H54 (cell line): Measurements from ENCODE around the gene TP53RK.

Source experiments
- DNase-seq: peaks from one replicate; pipeline ENCODE4 v3.0.0; 2011; ENCODE audit warnings: low spot score, mixed read lengths; ENCODE audit not compliant: insufficient read length
- FAIRE-seq: peaks from 3 replicates; lab custom pipeline; 2011; peaks lifted over from hg19 to GRCh38; lab: Jason Lieb, UNC
- POLR2A ChIP-seq: IDR thresholded peaks from 2 replicates; pipeline ENCODE4 v1.6.1; 2011; ENCODE audit warnings: low read depth, mild to moderate bottlenecking, low read length

The TP53RK gene

DNA sequence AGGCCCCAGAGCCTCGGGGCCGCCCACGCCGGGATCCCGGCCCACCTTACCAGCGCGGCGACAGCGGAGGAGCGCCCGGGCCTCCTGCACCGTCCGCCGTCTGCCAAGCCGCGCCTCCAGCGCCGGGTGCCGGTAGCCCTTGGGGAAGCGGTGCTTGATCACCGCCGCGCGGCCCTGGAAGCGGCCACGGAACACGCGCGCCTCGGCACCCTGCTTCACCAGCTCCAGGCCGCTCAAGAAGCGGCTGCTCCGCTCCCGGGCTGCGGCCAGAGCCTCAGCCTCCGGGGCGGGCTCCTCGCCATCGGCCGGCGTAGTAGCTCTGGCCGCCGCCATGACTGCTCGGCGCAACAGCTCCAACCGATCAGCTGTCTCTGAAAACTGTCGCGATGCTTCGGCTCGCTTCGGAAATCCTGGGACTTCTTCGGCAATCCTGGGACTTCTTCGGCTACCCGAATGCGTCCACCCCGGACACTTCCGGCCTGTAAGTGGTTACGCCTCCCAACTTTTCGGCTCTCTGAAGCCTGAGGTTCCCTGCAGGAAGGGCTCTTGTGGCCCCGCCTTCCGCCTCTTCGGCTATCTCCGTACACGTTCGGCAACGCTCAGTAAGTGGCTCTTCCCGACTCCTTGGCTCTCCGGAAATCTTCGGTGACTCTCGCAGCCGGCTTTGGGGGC, at the start of gene TP53RK:
Gene TP53RK, minus strand, starts transcription at position 363 of the 672 bp plus-strand sequence. Its CDS starts 30 bp downstream, at position 333.
- FAIRE-seq (peak; percentile 75), DNase-seq (peak; percentile 94)
- TF ChIP-seq POLR2A: peak; percentile 95

DNA sequence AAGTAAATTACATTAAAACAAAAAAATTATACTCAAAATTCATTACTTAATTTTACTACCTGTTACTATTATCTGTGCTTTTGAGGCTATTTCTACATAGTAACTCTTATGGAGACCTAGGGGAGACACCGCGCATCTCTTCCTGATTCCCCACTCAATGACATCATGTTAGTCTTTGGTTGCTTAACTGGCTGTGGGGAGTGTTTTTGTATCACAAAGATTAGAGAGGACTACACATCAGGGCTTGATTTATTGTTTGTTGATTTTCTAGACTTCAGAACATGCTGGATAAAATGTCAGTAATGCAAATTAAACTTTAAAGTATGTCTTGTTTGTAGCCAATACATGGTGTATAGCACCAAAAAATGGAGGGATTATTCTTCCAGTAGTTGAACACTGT, 46.2 kb upstream of the TP53RK start:
- DNase-seq (no peak), FAIRE-seq (no peak)
- no peak for TF ChIP-seq POLR2A

DNA sequence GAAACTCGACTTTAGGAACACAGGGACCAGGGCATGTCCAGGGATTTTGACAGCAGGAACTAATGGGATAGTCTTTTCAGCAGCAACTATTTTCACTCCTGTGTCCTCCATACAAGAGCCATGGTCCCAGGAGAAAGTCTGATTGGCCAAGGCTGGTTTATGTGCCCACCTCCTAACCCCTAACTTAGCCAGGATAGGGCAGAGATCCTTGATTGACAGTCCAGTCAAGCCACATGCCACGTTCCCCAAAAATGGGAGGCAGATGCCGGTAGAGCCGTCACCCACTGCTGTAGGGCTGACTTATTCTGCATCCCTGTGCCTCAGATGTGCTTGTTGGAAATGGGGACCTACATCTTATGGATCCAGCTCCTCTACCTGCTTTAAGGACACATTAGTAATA, 42.5 kb upstream of the TP53RK start:
- FAIRE-seq (no peak), DNase-seq (no peak)
- no peak for TF ChIP-seq POLR2A

DNA sequence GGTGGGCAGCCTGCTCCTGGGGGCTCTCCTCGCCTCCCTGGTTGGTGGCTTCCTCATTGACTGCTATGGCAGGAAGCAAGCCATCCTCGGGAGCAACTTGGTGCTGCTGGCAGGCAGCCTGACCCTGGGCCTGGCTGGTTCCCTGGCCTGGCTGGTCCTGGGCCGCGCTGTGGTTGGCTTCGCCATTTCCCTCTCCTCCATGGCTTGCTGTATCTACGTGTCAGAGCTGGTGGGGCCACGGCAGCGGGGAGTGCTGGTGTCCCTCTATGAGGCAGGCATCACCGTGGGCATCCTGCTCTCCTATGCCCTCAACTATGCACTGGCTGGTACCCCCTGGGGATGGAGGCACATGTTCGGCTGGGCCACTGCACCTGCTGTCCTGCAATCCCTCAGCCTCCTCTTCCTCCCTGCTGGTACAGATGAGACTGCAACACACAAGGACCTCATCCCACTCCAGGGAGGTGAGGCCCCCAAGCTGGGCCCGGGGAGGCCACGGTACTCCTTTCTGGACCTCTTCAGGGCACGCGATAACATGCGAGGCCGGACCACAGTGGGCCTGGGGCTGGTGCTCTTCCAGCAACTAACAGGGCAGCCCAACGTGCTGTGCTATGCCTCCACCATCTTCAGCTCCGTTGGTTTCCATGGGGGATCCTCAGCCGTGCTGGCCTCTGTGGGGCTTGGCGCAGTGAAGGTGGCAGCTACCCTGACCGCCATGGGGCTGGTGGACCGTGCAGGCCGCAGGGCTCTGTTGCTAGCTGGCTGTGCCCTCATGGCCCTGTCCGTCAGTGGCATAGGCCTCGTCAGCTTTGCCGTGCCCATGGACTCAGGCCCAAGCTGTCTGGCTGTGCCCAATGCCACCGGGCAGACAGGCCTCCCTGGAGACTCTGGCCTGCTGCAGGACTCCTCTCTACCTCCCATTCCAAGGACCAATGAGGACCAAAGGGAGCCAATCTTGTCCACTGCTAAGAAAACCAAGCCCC, 36.2 kb upstream of the TP53RK start:
- TF ChIP-seq POLR2A: no peak
- FAIRE-seq: no peak
- DNase-seq: no peak

DNA sequence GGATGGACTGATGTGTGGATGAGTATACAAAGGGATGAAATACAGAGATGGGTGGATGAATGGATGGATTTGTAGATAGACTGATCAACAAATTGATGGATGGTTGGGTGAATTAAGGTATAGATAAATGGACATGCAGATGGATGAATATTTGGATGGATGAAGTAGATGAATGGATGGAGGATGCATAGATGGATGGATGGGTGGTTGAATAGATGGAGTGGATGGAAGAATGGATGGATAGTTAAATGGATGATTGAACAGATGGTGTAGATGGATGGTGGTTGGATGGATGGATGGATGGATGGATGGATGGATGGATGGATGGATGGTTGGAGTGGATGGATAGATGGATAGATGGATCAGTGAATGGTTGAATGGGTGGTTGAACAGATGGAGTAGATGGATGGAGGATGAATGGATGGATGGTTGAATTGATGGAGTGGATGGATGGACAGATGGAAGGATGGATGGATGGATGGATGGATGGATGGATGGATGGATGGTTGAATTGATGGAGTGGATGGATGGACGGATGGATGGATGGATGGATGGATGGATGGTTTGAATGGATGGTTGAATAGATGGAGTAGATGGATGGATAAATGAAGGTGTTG, 35.2 kb upstream of the TP53RK start:
- TF ChIP-seq POLR2A: no peak
- no peak for DNase-seq
- no peak for FAIRE-seq

DNA sequence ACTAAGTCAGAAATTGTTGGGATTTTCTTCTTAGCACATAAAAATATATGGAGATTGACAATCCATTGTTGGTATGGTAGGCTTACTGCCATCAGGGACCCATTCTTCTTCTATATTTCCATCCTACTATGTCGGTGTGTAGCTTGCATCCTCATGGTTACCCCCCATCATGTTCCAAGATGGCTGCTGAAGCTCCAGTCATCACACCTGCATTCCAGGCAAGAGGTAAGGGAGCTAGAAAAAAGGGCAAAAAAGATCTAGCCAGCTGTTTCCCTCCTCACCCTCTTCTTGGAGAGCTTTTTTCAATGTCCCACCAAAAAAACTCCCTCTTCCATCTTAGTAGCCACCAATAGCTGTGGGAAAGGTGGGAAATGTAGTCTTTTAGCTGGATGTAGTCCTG, 33.8 kb upstream of the TP53RK start:
- no peak for TF ChIP-seq POLR2A
- FAIRE-seq: no peak
- DNase-seq: no peak

DNA sequence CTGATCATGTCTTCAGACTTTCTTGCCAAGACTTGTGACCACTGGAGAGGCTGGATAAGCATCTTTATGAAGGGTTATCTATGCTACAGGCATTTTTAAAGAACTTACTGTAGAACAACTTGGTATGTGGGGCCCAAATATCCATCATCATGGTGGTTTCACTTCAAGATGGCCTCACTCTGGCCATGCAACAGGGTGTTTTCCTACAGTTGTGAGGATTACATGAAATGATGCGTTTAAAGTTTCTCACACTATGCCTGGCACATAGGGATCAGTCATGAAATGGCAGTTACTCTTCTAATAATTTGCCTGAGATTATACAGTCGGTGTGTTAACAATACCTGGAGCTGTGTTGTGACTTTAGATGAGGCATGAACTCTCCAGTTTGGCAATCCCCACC, 33.2 kb upstream of the TP53RK start:
- TF ChIP-seq POLR2A: no peak
- DNase-seq (no peak), FAIRE-seq (no peak)

DNA sequence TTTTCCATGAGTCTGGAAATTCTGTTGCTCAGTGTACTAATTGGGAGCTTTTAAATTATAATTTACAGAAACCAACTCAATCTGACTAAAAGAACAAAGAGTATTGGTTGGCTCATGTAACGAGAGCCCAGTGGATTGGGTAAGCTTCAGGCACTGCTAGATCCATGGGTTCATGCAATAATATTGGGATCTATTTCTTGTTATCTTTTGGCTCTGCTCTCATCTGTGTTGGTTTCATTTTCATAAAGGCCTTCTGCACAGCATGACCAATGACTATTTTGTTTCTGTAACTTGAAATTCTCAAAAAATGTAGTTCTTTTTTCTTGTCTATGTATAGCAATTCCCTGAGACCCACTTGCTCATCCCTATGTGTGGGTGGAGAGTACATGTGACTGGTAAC, 32.2 kb upstream of the TP53RK start:
- FAIRE-seq (no peak), DNase-seq (no peak)
- no peak for TF ChIP-seq POLR2A

DNA sequence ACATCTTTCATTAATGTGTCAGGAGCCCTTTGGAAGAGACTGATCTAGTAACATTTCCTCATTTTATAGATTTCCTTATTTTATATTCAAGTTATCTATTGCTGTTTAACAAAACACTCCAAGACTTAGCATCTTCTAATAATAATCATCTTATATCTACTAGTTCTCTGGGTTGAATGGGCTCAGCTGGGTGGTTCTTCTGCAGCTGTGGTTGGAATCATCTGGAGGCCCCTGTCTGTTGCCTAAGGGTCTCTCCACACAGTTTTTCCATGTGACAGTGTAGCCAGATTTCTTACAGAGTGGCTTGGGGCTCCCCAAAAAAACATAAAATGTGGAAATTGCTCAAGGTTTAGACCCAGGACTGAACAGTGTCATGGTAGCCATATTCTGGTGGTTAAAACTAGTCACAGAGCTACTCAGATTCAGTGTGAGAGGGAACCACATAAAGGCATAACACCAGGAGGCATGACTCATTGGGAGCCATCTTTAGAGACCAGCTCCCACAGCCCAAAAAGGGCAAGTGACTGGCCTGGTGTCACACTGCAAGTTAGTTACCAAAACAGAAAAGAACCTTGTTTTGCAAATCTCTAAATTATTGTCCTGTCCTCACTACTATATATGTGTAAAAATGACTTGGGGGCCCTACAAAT, 31.7 kb upstream of the TP53RK start:
- DNase-seq (no peak), FAIRE-seq (no peak)

DNA sequence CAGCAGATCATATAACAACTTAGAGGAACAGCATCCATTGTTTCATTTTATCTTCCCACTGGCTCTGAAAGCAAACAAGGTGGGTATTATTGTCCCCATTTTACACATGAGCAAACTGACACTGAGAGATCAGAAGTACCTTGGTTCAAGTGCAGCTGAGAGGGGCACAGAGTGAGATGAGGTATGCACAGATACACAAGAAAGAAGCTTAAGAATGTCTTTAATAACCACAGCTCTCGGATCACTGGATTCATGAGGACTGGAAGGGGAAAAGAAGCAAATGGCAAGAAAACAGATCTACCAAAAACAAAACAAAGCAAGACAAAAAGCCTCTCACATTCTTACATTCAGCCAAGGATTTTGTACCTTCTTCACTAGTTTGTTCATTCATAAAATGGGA, 30.8 kb upstream of the TP53RK start:
- TF ChIP-seq POLR2A: no peak
- FAIRE-seq (no peak), DNase-seq (no peak)

More for the DNA sequence above, 31.7 kb upstream of the TP53RK start:
- no peak for TF ChIP-seq POLR2A

DNA sequence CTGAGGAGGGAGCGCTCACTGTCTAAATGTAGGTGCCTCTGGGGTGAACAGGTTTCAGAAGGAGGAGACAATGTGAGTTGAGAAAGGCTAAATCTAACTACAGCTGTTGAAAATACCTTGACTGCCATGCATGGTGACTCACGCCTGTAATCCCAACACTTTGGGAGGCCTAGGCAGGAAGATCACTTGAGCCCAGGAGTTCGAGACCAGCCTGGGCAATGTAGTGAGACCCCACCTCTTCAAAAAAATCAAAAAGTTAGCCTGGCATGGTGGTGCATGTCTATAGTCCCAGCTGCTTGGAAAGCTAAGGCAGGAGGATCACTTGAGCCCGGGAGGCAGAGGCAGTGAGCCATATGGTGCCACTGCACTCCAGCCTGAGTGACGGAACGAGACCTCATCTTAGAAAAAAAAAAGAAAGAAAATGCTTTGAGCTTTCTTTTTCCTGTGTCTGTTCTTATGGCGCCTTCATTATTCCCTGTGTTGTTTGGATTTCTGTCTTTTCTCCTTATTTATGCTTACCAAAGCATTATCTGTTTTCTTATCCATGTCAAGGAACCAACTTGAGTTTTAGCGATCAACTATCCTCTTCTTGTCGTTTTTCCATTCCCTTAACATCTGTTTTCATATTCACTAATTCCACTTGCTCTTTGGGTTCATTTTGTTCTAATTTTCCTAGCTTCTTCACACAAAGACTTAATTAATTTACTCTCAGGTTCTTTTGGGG, 28.7 kb upstream of the TP53RK start:
- no peak for FAIRE-seq
- no peak for TF ChIP-seq POLR2A
- DNase-seq: no peak

DNA sequence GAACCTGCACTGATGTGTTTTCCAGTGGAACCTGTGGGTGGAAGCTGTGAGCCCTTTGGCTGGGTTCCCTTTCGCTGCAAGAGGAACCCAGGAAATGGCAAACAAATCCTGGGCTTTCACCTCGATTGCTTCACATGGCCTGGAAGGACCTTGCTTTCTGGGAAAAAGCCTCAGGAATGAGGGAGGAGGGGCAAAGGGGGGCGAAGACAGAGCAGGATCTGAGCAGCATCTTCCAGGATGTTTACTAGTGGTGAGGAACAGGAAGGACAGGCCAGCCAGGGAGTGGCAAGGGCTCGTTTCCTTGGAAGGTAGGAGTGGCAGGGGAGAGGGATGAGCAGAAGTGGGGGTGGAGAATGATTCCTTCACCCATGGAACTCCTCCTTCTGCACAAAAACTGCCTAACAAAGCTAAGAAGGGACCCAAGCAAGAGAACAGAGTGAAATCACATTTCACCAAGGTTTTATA, 26.1 kb upstream of the TP53RK start:
- no peak for DNase-seq
- no peak for FAIRE-seq
- no peak for TF ChIP-seq POLR2A
